HG02884 (cell line): ENCODE results near the gene SLC25A30.

Experiments used
- ATAC-seq: cut with Tn5 transposase; IDR thresholded peaks from one replicate; pipeline ENCODE4 v1.9.1; 2021; ENCODE audit warnings: mild to moderate bottlenecking, moderate library complexity; ENCODE audit not compliant: unreplicated experiment

SLC25A30 gene, protein sequence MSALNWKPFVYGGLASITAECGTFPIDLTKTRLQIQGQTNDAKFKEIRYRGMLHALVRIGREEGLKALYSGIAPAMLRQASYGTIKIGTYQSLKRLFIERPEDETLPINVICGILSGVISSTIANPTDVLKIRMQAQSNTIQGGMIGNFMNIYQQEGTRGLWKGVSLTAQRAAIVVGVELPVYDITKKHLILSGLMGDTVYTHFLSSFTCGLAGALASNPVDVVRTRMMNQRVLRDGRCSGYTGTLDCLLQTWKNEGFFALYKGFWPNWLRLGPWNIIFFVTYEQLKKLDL

DNA sequence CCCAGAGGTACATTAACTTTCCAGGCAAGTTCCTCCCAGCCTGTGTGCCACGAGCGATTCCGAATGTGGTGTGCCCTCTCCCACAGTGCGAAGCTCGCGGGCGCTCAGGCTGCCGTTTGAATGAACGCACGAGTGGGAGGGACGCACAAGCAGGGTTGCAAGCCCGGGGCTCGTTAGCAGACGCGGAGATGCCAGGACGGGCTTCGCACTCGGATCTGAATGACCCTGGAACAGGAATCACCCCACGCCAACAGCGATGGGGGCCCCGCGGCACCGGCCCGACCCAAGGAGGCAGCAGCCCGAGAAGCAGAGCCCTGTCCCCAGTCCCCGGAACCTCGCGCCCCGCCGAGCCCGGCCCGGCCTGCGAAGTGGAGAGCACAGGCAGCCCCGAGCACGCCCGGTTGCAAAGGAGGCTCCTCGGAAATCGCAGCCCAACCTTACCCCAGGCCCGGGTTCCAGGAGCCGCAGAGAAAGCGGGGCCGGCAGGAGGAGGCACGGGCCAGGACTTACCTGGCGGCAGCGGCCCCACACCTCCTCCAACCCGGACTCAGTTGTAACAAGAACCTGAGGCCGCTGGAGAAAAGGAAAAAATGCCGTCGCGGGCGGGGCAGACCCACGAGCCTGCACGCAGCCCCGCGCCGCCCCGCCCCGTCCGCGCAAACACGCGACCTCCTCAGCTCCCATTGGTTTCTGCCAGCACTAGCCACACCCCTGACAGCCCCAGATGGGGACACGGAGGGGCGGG is at the start of gene SLC25A30:
SLC25A30 (minus strand) TSS at position 584 of the 745 bp plus-strand sequence. CDS start 6,948 bp downstream, outside the sequence.
- ATAC-seq = peak; percentile 87

DNA sequence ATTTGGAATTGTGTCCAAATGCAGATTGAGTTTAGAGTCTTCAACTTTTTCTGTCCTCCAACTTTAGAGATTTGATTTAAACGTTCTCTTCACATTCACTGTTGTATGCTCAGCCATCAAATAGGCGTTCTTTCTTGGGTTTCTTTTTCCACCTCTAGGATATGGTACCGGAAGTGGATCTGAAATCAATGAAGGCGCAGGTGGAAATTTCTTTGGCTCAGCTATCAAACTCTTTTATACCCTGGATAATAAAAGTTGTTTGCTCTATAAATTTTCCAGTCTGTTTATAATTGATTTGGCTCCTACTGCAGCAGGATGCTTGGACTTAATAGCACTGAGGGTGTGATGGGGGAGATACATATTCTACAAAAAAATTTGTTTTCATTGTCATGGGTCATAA is 48.2 kb upstream of the SLC25A30 start:
- ATAC-seq = no peak

DNA sequence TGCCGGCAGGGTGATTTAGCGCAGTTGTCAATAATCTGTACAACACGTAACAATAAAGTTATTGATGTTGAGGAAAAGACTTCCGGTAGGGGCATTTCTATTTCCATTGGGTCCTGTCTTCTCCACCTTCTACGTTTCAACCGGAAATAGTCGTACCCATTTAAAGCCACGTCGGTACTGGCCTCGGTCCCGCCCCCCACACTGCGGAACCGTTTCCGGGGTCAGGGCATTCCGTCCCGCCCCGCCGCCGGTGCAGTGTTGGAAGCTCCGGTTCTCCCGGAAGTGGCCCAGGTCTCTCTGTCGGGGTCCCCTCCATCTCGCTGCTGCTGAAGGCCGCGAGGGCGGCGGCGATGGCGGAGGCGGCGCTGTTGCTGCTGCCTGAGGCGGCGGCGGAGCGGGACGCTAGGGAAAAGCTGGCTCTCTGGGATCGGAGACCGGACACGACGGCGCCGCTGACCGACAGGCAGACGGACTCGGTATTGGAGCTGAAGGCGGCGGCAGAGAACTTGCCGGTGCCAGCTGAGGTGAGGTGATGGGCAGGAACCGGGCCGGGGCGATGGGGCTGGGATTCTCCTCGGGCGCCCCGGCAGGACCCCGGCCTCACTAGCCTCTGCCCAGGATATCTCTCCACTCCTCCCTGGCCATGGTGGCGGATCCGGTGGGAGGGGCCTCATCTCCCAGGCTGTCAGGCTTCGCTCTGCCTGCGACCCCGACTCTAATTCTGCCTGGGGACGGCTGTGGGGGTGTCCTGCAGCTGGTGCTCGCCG is 46.7 kb upstream of the SLC25A30 start, which contains the start of gene COG3:
COG3 (plus strand) TSS at position 253 of the 767 bp plus-strand sequence; CDS start at position 351, 98 bp downstream.
- peak; percentile 89 for ATAC-seq

DNA sequence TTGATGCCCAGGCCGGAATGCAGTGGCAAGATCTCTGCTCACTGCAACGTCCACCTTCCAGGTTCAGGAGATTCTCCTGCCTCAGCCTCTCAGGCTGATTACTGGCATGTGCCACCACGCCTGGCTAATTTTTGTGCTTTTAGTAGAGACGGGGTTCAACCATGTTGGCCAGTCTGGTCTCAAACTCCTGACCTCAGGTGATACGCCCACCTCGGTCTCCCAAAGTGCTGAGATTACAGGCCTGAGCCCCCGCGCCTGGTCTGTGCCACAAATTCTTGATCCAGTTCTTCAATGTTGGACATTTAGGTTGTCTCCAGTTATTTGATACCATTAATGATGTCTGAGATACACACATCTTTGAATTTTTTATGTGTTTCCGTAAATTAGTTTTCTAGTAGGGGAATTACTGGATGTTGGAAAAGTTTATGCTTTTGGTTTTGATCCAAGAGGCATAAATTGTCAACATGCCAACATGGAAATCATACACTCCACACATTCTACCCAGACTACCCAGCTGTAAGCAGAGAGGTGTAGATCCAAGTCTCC is 46.0 kb upstream of the SLC25A30 start:
- no peak for ATAC-seq

DNA sequence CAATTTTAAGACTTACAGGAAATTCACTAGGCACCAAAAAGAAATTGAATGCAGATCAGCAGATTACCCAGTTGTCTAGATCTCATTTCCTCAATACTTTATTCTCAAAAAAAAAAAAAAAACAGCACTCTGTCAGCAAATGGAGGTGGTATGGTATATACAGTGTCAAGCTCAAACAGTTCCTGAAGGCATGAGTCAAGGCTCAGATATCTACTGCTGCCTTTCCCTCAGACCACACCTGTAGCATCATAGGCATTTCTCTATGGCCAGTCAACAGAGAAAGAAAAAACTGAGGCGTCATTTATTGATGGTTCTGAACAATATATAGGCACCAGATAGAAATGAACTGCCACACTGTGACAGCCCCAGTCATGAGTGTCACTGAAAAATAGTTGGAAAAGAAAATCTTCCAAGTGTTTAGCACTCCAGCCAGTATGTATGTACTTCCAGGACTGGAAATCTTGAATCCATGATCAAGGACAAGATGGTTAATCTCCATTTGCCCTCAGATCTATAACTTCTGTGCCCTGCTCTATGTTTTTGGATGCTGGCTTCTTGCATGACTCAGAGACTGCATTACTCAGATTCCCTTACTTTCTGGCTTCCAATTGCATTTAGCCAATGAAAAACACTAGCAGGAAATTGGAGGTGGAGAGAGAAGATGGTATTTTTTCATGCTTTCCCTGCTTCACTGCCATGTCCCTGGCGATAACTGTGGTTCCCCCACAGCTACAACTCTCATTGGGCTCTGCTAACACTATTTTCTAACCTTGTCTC is 38.2 kb upstream of the SLC25A30 start:
- ATAC-seq = no peak

DNA sequence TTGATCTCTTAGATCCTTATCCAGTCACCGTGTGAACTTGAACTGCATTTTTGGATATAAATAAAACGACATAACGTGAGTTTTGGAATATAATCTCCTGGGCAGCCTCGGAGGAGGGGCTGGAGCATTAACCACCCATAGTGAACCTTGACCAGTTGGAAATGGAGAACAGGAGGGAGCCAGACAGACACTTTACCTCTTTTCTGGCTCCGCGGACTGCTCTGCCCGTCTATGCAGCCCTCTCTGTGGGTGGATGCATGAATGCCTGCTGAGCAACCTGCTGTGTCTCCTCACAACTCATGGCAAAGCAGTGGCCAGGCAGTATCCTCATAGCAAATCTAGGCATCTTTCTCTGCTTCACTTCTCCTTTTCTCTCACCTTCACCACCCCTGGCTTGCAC is 36.0 kb upstream of the SLC25A30 start:
- ATAC-seq = no peak

DNA sequence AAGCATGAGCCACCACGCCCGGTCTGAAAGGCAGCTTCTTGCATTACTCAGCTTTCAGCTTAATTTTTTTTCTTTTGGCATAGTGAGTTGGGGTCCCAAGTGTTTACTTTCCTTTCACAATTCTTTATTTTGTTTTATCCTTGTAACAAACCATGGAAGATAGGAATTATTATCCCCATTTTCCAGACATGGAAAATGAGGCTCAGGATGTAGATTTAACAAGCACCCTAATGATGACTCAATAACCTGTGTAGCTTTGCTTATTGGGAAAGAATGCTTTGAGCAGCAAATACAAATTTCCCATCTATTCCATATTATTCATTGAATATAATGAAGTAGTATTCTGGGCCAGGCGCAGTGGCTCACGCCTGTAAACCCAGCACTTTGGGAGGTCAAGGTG is 33.1 kb upstream of the SLC25A30 start:
- ATAC-seq = no peak

DNA sequence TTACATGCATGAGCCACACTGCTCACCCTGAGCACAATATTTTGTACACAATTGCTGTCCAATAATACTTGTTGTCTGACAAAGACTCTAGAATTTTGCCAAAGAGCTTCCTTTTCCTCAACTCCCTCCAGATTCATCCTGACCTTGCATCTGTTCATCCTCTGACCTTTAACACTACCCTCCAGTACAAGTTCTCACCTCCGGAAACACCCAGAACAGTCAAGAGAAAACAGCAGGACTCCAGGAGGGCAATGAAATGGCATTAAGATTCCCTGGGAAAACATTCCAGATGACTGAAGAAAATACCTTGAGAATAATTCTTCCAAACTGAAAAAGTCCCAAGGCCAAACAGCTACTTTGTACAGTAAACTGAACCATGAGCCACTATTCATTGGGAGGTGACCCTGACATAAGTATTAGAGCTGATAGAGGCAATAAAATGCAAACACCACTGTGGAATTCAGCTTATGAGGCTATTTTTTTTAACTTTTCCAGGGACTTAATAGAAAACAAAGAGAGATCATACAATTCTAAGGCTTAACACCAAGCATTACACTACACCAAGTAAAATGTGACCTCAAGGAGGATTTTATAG is 30.9 kb upstream of the SLC25A30 start:
- no peak for ATAC-seq

DNA sequence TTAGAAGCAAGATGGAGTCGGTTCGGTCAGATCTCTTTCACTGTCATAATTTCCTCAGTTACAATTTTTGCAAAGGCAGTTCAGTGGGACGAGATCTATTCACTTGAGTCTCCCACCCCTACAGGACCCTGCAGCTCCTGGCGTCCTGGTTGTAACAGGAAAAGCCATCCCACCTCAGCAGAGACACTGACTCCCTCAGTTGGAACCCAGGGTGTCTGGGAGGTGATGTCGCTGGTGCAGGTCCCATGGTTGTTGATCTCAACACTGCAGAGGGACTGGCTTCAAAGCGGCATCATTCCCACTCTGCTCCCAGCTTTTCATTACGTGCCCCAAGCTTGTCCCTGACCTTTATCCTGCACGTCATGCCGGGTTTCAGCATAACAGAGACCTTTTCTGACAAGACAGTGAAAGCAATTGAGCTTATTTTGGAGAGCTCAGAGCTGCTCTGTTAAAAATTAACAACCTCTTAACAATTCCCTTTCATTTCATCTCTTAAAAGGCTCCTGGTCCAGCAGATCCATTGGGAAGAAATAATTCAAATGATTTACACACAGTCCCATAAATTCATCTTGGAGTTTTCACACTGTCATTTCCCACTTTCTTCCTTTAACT is 29.0 kb upstream of the SLC25A30 start:
- ATAC-seq = no peak

DNA sequence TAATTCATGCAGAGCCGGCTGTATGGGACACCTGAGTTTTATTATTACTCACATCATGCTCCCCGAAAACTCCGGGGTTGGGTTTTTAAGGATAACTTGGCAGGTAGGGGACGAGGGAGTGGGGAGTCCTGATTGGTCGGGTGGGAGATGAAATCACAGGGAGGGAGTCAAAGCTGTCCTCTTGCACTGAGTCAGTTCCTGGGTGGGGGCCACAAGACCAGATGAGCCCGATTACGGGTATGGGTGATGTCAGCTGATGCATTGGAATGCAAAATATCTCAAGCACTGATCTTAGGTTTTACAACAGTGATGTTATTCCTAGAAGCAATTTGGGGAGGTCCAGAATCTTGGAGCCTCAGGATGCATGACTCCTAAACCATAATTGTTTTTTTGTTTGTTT is 28.0 kb upstream of the SLC25A30 start:
- no peak for ATAC-seq

DNA sequence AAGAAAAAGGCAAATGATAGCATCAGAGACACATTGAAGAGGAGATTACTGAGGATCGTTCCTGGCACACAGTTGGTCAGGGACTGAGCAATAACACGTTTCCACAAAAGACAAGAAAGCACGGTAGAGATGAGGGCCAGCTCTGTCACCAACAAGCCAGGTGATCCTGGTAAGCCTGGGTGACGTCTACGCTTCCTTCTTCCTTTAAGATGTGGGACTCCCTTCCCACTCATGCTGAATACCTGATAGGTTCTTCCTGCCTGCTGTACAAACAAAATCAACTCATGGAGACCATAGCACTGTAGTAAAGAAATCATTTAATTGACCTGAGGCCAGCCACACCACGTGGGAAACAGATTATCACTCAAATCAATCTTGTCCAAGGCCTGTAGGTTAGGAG is 26.9 kb upstream of the SLC25A30 start:
- ATAC-seq = no peak

DNA sequence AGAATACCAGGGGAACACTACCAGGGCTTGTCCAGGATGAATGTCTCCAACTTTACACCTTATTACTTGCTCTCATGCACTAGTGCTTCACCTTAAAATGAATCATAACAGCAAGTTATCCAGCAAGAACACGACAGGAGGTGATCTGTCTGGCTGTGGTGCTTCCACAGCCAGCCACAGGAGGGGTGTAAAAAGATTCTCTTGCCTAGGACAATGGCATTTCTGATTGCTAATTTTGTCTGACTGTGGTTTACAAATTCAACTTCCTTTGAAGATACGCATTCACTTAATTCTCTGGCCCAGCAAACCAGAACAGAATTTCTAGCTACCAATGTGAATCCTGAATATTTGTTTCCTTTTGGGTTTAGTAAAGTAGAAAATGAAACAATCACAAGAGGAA is 23.5 kb upstream of the SLC25A30 start:
- peak; percentile 78 for ATAC-seq

DNA sequence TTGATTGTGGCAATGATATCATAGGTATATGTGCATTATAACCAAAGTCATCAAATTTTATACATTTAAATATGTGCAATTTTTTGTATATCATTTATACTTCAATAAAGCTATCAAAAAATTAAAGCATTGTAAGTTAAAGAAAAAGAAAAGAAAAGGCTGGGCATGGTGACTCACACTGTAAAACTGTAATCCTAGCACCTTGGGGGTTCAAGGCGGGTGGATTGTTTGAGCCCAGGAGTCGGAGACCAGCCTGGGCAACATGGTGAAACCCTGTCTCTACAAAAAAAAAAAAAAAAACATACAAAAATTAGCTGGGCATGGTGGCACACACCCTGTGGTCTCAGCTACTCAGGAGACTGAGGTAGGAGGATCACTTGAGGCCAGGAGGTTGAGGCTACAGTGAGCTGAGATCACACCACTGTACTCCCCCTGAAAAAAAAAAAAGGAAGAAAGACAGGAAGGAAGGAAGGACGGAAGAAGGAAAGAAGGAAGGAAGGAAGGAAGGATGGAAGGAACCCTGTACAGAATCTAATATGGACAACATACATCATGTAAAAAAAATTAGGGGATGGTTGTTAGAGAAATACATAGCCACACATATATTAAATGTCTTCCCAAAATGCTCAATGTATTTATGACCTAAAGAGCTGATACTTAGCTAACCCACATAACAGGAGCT is 21.7 kb upstream of the SLC25A30 start:
- no peak for ATAC-seq

DNA sequence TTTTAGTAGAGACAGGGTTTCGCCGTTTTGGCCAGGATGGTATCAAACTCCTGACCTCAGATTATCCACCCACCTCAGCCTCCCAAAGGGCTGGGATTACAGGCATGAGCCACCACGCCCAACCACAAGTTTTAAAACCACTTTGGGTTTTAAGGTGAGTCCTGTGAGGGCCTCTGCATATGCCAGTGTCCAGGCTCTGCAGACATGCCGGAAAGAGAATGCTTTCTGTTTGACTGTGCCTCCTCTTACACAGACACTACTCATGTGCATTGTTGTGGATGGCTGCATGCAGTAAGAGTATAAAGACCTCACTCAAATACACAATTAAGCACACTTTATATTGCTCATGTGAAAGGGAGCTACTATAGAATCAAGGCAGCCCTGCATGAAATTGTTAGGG is 20.8 kb upstream of the SLC25A30 start:
- ATAC-seq = no peak

DNA sequence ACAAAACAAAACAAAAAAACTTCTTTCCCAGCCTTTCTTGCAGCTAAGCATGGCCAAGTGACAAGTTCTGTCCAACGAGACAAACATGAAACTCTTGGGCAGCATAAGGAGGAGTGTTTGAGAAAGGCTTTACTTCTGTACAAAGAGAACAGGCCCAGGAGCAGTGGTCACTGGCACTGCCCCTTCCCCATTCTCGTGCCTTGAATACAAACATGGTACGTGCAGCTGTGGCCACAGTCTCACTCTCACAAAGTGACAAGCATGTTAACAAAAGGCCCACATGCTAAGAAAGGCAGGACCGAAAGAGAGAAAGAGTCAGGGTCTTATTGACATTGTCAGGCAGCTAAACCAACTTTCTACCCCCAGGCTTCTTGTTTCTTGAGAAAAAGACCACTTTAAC is 19.8 kb upstream of the SLC25A30 start:
- no peak for ATAC-seq

DNA sequence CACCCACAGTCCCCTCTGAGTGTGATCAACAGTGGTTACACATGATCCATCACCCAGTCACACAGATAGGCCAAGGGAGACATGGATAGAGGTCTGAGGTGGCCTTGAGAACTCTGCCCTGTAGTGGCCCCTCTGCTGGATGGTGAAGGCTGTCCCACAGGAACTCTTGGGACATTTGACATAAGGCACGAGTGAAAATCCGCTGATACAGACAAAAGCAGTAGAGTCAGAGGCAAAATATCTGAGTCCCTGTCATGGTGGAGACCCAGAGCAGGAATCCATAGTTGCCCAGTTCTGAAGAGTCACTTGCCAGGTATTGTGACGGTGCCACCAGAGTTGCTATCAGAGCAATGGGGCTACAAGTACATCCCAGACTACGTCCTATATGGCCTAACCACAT is 18.8 kb upstream of the SLC25A30 start:
- no peak for ATAC-seq

DNA sequence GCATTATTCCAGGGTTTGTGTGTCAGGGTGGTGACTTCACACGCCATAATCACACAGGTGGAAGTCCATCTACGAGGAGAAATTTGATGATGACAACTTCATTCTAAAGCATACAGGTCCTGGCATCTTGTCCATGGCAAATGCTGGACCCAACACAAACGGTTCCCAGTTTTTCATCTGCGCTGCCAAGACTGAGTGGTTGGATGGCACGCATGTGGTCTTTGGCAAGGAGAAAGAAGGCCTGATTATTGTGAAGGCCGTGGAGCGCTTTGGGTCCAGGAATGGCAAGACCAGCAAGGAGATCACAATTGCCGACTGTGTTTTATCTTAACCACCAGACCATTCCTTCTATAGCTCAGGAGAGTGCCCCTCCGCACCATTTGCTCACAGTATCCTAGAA is 18.2 kb upstream of the SLC25A30 start:
- no peak for ATAC-seq

DNA sequence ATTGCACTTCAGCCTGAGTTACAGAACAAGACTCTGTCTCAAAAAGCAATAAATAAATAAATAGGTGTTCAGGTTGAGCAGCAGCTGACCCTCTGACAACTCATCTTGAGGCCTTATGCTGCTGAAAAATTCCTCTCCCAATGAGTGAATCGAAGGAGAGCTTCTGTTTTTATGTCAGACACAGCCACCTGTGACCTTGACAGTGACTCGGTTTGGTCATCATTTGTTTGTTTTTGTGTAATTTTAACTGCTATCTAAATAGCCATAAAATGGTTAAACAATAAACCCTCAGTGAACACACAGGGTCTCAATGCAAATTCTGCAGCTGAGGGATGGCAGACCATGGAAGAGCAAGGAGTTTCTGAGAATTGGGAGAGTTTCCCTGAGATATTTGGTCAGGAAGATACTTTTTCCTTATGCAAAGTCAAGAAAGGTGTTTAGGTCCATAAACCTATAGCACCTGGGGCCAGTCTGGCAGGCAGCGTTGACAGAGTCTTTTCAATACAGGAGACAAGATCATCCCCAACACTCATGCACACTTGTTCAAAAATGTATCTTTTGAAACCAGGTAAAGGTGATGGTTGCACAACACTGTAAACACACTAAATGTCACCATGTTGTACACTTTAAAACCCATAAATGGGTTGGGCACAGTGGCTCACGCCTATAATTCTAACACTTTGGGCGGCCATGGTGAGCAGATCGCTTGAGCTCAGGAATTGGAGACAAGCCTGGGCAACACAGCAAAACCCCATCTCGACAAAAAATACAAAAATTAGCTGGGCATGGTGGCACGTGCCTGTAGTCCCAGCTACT is 16.6 kb upstream of the SLC25A30 start:
- no peak for ATAC-seq
